Measurements from ENCODE around the gene IQSEC1.

IQSEC1 gene

DNA sequence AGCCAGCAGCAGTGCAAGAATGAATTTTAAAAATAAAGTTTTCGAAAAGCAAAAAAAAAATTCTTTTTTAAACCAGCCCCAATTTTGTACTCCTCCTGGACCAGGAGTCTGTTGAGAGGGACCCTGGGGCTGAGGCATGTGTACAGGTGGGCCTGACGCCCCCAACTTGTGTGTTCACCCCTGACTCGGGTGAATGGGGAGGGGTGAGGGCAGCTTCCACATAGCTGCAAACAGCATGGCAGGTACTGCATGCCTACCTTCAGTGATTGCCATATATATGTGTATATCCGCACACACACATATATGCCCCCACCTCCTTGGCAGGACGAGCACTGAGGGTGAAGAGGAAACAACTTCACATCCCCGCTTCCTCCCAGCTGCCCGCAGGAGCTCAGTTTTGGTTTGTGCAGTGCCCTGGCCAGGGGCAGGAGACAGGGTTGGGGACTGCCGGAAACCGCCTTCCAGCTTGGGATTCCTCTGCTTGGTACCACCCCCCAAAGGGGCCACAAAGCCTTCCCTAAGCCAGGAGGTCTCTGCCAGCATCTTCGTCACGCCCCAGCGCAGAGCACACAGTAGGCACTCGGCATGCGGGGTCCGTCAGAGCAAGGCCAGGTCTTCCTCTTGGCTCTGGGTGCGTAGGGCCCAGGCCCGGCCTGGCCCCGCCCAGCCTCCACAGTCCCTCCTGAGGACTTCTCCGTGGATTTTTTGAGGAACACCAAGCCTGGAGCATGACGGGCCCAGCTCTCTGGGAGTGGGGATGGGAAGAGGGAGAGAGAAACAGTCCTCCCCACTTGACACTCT lies 170.0 kb downstream of the IQSEC1 start:
- Mint-ChIP-seq H3K4me1 (peaks cover 11% of the 10 kb centered on the region), H3K36me3 (ENCODE audit: low read depth) (peaks cover 12% of the 10 kb centered on the region), H3K27ac (no peak overlapping the region), H3K4me3 (no peak overlapping the region), H3K9me3 (no peaks in the 10 kb centered on the region), H3K27me3 (ENCODE audit: low read depth, poor library complexity) (peaks cover 2% of the 10 kb centered on the region)
- DNase-seq, result no peak
- TF ChIP-seq CTCF (IDR thresholded peaks at IDR 0.05), result no peak

- Mint-ChIP-seq H3K4me3 (no peak overlapping the region), H3K36me3 (ENCODE audit: low read depth) (peaks cover 12% of the 10 kb centered on the region), H3K27ac (peak overlapping the region; percentile 84), H3K9me3 (no peaks in the 10 kb centered on the region), H3K27me3 (ENCODE audit: low read depth, poor library complexity) (peaks cover 2% of the 10 kb centered on the region), H3K4me1 (peaks cover 11% of the 10 kb centered on the region)
- no peak for TF ChIP-seq CTCF (IDR thresholded peaks at IDR 0.05)
- no peak for DNase-seq
Observed at GRCh38 chr3:12902181-12902999, 170.8 kb downstream of the IQSEC1 start.

DNA sequence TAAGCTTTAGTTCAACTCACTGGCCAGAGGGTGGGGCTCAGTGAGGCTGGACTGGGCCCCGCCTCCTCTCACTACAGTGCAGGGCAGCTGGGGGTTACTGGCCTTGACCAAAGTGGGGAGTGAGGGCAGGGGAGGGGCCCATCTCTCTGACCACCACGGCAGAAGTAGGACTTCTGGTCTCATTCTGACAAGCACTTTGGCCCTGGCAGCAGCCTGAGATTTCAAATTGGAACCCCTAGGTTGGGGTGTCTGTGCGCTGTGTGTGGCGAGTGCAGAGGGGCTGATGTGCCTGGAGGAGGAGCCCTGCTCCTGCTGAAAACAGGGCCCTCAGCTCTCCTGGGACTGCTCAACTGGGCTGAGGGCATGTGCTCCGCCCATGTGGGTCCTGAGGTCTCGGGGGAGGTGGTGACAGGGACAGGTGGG lies 171.6 kb downstream of the IQSEC1 start:
- peaks cover 12% of the 10 kb centered on the region for H3K36me3 Mint-ChIP-seq (ENCODE audit: low read depth)
- H3K9me3 Mint-ChIP-seq, result no peaks in the 10 kb centered on the region
- no peak for TF ChIP-seq CTCF (IDR thresholded peaks at IDR 0.05)
- no peak overlapping the region for H3K27ac Mint-ChIP-seq
- peaks cover 11% of the 10 kb centered on the region for H3K4me1 Mint-ChIP-seq
- peaks cover 2% of the 10 kb centered on the region for H3K27me3 Mint-ChIP-seq (ENCODE audit: low read depth, poor library complexity)
- no peak for DNase-seq
- H3K4me3 Mint-ChIP-seq, result no peak overlapping the region

GRCh38 chr3:12900885-12901411 lies 172.3 kb downstream of the IQSEC1 start:
- no peak for TF ChIP-seq CTCF (IDR thresholded peaks at IDR 0.05)
- DNase-seq, result no peak
- Mint-ChIP-seq H3K4me1 (peaks cover 11% of the 10 kb centered on the region), H3K4me3 (no peak overlapping the region), H3K36me3 (ENCODE audit: low read depth) (peaks cover 12% of the 10 kb centered on the region), H3K9me3 (no peaks in the 10 kb centered on the region), H3K27me3 (ENCODE audit: low read depth, poor library complexity) (peaks cover 2% of the 10 kb centered on the region), H3K27ac (no peak overlapping the region)

DNA sequence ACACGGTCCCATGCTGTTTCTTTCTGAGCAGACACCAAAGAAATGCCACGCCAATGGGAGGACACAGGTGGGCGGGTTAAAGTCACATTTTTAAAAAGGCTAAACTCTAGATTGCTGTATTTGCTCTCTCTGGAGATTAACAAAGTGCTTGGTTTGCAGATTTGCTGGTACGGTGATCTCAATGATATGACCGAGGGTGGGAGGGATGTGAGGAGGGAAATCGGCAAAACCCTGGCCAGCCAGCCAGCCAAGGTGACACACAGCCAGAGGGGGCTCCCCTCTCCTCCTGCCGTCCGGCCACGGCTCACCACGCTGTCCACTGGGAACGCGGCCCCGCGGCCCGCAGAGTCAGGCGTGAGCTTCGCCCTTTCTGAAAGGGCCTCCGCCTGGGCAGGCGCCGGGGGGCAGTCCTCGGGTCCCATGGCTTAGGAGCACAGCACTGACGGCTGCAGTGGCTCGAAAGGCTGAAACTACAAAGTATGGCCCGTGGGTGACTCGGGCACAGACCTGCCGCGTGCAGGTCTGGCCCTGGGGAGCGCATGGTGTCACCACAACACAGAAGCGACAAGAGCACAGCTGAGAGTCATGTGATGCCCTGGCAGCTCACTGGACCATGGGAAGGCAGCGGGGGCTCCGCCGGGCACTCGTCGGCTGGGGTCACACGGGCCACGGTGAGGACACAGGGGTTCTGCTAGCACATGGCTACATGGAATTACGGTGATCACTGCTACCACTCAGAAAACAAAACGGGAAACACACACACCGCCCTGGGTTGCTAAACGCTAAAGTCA lies 174.1 kb downstream of the IQSEC1 start:
- TF ChIP-seq CTCF (IDR thresholded peaks at IDR 0.05), result no peak
- no peak for DNase-seq
- Mint-ChIP-seq H3K27ac (peak overlapping the region; percentile 74), H3K9me3 (no peaks in the 10 kb centered on the region), H3K4me3 (no peak overlapping the region), H3K36me3 (ENCODE audit: low read depth) (peaks cover 12% of the 10 kb centered on the region), H3K4me1 (peaks cover 26% of the 10 kb centered on the region), H3K27me3 (ENCODE audit: low read depth, poor library complexity) (peaks cover 2% of the 10 kb centered on the region)

Measured in nephron progenitor cell (in vitro differentiated cells).